ENCODE data around the gene ERCC5.

GRCh38 chr13:102856557-102856956, 10.7 kb downstream of the ERCC5 start:
- no peak for TF ChIP-seq CTCF (IDR thresholded peaks at IDR 0.05 in 8 of 11, conservative IDR thresholded peaks at IDR 0.05 in 3 of 11)
- TF ChIP-seq POLR2AphosphoS5 (IDR thresholded peaks at IDR 0.05): no peak
- no peak for TF ChIP-seq POLR2A (IDR thresholded peaks at IDR 0.05)

All from spleen (tissue), 7 donors.